HUES48 (cell line): ENCODE measurements around the gene RGS9BP.
"Not testable (repeated sequence)": the region's sequence is repeated elsewhere in the genome, so short reads cannot be mapped to it uniquely, and the experiment has no call there.

Source experiments
- H3K27ac ChIP-seq: one replicate; pipeline ENCODE4 v1.7.0; 2013; ENCODE audit warnings: low read depth, low read length, inconsistent platforms
- H3K27me3 ChIP-seq: 2 replicates; pipeline ENCODE4 v1.6.1; 2013; ENCODE audit warnings: mild to moderate bottlenecking, low read length; ENCODE audit not compliant: control insufficient read depth, insufficient read depth
- H3K36me3 ChIP-seq: 2 replicates; pipeline ENCODE4 v1.6.1; 2013; ENCODE audit warnings: low read length; ENCODE audit not compliant: control insufficient read depth, insufficient read depth
- H3K4me1 ChIP-seq: 2 replicates; pipeline ENCODE4 v1.6.1; 2013; ENCODE audit warnings: mild to moderate bottlenecking, low read length; ENCODE audit not compliant: control insufficient read depth, insufficient read depth
- H3K4me3 ChIP-seq: 2 replicates; pipeline ENCODE4 v1.5.1; 2013; ENCODE audit warnings: mild to moderate bottlenecking, low read depth, low read length
- H3K9ac ChIP-seq: 2 replicates; pipeline ENCODE4 v1.6.1; 2013; ENCODE audit warnings: mild to moderate bottlenecking, low read depth, low read length, moderate library complexity
- H3K9me3 ChIP-seq: 2 replicates; pipeline ENCODE4 v1.6.1; 2013; ENCODE audit warnings: low read length; ENCODE audit not compliant: control insufficient read depth, insufficient read depth

The RGS9BP gene

GRCh38 chr19:32682317-32682716, 6.7 kb downstream of the RGS9BP start:
- H3K9me3 ChIP-seq, result no peaks in the 10 kb centered on the region
- H3K4me1 ChIP-seq, result peaks cover 7% of the 10 kb centered on the region
- no peak overlapping the region for H3K4me3 ChIP-seq
- no peak overlapping the region for H3K27ac ChIP-seq
- peaks cover 9% of the 10 kb centered on the region for H3K27me3 ChIP-seq
- no peak overlapping the region for H3K9ac ChIP-seq
- H3K36me3 ChIP-seq, result no peaks in the 10 kb centered on the region

GRCh38 chr19:32686847-32687475, 11.3 kb downstream of the RGS9BP start:
- H3K9ac ChIP-seq, result no peak overlapping the region
- H3K27ac ChIP-seq, result no peak overlapping the region
- H3K9me3 ChIP-seq, result no peaks in the 10 kb centered on the region
- H3K27me3 ChIP-seq, result peaks cover 6% of the 10 kb centered on the region
- H3K4me3 ChIP-seq, result no peak overlapping the region
- 0 out of 2 replicates have a peak, but pooled peaks cover 3% of the 10 kb centered on the region for H3K4me1 ChIP-seq
- H3K36me3 ChIP-seq, result no peaks in the 10 kb centered on the region

GRCh38 chr19:32687681-32688080, 12.0 kb downstream of the RGS9BP start:
- 0 out of 2 replicates have a peak, but pooled peaks cover 3% of the 10 kb centered on the region for H3K4me1 ChIP-seq
- no peak overlapping the region for H3K9ac ChIP-seq
- H3K27ac ChIP-seq, result no peak overlapping the region
- H3K27me3 ChIP-seq, result peaks cover 12% of the 10 kb centered on the region
- no peaks in the 10 kb centered on the region for H3K9me3 ChIP-seq
- no peak overlapping the region for H3K4me3 ChIP-seq
- H3K36me3 ChIP-seq, result no peaks in the 10 kb centered on the region

DNA sequence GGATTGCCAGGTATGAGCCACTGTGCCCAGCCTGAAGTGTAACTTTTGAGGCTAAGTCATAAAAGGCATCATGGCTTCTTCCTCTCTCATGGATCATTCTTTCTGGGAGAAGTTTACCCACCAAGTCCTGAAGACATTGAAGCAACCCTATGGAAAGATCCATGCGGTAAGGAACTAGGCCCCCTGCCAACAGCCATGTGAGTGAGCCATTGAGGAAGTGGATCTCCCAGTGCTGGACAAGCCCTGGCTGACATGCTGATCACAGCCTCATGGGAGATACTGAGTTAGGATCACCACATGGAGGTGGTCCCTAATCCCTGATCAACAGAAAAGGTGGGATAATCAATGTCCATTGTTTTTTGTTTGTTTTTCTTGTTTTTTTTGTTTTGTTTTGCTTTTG, 12.7 kb downstream of the RGS9BP start:
- Histone ChIP-seq H3K4me3 (no peak overlapping the region), H3K9ac (no peak overlapping the region), H3K27me3 (peaks cover 13% of the 10 kb centered on the region), H3K36me3 (no peaks in the 10 kb centered on the region), H3K9me3 (no peaks in the 10 kb centered on the region), H3K4me1 (0 out of 2 replicates have a peak, but pooled peaks cover 3% of the 10 kb centered on the region), H3K27ac (no peak overlapping the region)

DNA sequence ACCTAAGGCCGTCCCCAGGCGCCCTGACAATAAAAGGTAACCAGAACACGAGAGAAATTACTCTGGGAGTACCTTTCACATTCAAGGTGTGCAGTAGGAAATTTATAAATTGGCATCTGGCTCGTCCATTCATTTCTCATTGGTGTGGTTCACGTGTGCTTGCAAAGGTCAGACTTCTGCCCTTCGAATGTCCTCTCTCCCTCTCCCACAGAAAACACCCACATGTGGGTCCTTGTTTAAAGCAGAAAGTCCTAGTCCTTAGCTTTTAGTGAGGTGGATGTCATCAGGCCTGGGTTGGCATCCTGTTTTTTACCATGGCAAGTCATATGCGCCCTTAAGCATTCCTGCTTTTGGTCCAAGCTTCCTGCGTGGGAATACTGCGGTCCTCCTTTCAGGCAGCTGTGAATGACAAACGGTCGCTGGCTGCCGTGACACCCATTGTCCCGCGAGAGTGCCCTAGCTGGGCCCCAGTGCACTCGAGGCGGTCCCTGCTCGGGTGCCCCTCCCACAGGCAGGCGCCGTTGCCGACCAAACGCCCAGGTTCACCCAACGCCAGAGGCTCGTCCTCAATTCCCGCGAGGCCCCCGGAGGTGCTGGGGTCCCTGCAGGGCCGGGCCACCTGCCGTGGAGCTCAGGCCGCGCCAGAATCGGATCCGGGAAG, 15.8 kb downstream of the RGS9BP start, which contains the start of gene NUDT19:
Gene NUDT19, plus strand, starts transcription at position 531 of the 661 bp plus-strand sequence. CDS start 140 bp downstream, outside the sequence.
- H3K27ac ChIP-seq, result no peak within 1 kb of the TSS
- no peaks in the 10 kb centered on the region for H3K36me3 ChIP-seq
- H3K9me3 ChIP-seq, result no peaks in the 10 kb centered on the region
- H3K4me1 ChIP-seq, result 0 out of 2 replicates have a peak, but pooled peaks cover 3% of the 10 kb centered on the region
- H3K4me3 ChIP-seq, result peak within 1 kb of the TSS; percentile 54
- peak within 1 kb of the TSS; percentile 55; the same call in 1 of the 2 replicates for H3K9ac ChIP-seq
- peaks cover 13% of the 10 kb centered on the region for H3K27me3 ChIP-seq

GRCh38 chr19:32691952-32692726, 16.5 kb downstream of the RGS9BP start:
- H3K9me3 ChIP-seq, result no peaks in the 10 kb centered on the region
- H3K4me1 ChIP-seq, result 0 out of 2 replicates have a peak, but pooled peaks cover 3% of the 10 kb centered on the region
- H3K27me3 ChIP-seq, result peaks cover 13% of the 10 kb centered on the region
- H3K36me3 ChIP-seq, result no peaks in the 10 kb centered on the region
- peak overlapping the region; percentile 55; the same call in 1 of the 2 replicates for H3K9ac ChIP-seq
- H3K4me3 ChIP-seq, result peak overlapping the region; percentile 54
- H3K27ac ChIP-seq, result no peak overlapping the region

GRCh38 chr19:32692727-32693061, 17.0 kb downstream of the RGS9BP start:
- no peak overlapping the region for H3K27ac ChIP-seq
- no peaks in the 10 kb centered on the region for H3K36me3 ChIP-seq
- H3K4me3 ChIP-seq, result peak overlapping the region; percentile 54; the same call in 1 of the 2 replicates
- H3K4me1 ChIP-seq, result 0 out of 2 replicates have a peak, but pooled peaks cover 3% of the 10 kb centered on the region
- peaks cover 13% of the 10 kb centered on the region for H3K27me3 ChIP-seq
- no peak overlapping the region for H3K9ac ChIP-seq
- no peaks in the 10 kb centered on the region for H3K9me3 ChIP-seq

- peaks cover 13% of the 10 kb centered on the region for H3K27me3 ChIP-seq
- not testable (repeated sequence) for H3K9ac ChIP-seq, H3K4me1 ChIP-seq, H3K4me3 ChIP-seq, H3K36me3 ChIP-seq, H3K27ac ChIP-seq, H3K9me3 ChIP-seq
Measured at GRCh38 chr19:32693151-32694108, 17.8 kb downstream of the RGS9BP start.

DNA sequence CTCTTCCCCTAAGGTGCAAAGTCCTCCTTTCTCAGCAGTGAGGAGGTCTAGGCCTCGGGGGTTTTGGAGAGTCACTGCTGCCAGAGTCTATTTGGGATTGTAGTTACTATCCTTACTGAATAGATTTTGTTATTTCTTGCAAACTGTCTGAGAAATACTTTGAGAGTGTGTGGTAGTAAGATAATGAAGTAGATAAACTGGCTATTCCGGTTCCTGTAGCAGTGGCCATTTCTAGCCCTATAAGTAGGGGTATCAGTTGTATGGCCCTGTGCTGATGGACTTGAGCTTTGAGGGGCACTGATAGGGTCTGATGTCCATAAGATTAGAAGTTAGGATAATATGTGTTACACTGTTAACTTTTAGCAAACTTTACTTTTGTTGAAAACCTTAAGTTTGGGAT, 18.7 kb downstream of the RGS9BP start:
- H3K4me3 ChIP-seq, H3K9ac ChIP-seq, H3K36me3 ChIP-seq, H3K9me3 ChIP-seq, H3K4me1 ChIP-seq, H3K27ac ChIP-seq: not testable (repeated sequence)
- H3K27me3 ChIP-seq, result peaks cover 13% of the 10 kb centered on the region

- H3K36me3 ChIP-seq, H3K4me1 ChIP-seq, H3K9ac ChIP-seq, H3K27ac ChIP-seq, H3K4me3 ChIP-seq, H3K9me3 ChIP-seq: not testable (repeated sequence)
- H3K27me3 ChIP-seq, result peaks cover 13% of the 10 kb centered on the region
Measured at GRCh38 chr19:32694851-32695250, 19.2 kb downstream of the RGS9BP start.
